Hematopoietic multipotent progenitor cell treated with erythropoietin and hydrocortisone succinate and interleukin-3 and kit ligand, for 4 days (in vitro differentiated cells): ENCODE data around the gene OR52L1.
"Not testable (repeated sequence)": the region's sequence is repeated elsewhere in the genome, so short reads cannot be mapped to it uniquely, and the experiment has no call there.

Source experiments
- DNase-seq: peaks from one replicate; pipeline ENCODE4 v3.0.0-alpha.2; 2015

Gene OR52L1

DNA sequence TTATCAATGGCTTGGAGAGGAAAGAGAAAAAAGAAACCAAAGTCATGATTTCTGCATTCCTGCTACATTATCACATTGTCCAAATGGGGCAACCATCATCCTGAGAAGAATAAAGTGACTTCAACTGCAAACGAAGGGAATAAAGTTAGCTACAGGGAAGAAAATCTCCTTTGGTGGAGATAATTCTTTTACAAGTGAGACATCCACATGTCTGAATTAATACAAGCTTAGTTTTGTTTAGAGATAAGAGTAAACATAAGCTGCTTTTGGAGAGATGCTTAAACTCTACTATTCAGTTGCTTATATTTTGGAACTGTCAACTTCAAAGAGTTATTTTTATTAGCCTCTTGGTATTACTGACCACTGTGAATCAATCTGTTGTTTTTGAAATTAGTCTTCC, at the start of gene OR52L1:
OR52L1 (minus strand) TSS at position 101 of the 400 bp plus-strand sequence; CDS start at position 46, 55 bp downstream.
- DNase-seq = no peak

DNA sequence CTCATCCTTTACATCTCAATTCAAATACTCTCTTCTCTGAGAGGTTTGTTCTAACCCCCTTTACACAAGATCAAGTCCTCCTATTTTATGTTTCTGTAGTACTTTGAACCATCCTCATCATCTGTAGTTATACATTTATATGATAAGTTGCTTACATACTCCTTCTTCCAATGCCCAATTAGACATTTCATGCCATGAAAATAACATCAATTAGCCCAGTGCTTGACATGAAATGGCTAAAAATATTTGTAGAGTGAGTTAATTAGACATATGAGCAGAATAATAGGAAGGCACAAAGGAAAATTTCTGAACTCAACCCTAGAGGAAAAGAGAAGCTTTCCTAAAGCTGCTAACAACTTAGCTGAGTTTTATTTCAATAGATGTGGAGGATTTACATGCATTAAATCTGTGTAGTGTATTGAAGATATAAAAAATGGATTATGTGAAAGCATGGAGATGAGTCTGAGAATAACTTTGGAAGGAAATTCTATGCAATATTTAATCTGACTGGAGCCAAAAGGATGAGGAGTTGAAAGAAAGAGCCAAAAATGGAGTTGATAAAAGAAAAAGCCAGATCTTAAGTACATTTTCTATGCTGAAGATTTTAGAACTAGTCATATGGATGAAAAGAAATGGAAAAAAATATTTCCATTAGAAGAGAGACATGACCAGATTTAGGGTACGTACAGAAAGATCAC, 44.1 kb upstream of the OR52L1 start, which contains the start of gene OR56A1:
OR56A1 (minus strand) TSS at position 51 of the 698 bp plus-strand sequence. CDS start 3,066 bp downstream, outside the sequence.
- DNase-seq = no peak

DNA sequence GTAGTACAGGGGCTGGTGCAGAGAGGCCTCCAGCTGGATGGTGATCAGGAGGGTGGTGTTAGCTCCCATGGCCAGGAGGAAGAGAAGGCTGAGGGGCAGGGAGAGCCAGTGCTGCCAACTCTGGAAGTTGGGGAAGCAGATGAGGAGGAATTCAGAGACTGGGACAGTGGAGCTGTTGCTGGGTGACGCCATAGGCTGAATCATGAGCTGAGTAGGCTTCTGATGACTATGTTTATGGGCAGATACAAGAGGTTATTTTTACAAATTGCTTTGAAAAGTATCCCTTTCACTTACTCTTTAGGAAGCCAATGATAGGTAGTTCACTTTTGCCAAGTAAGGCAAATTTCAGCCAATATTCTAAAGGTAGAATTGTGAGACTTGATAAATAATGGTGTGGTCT, 40.7 kb upstream of the OR52L1 start:
- no peak for DNase-seq

DNA sequence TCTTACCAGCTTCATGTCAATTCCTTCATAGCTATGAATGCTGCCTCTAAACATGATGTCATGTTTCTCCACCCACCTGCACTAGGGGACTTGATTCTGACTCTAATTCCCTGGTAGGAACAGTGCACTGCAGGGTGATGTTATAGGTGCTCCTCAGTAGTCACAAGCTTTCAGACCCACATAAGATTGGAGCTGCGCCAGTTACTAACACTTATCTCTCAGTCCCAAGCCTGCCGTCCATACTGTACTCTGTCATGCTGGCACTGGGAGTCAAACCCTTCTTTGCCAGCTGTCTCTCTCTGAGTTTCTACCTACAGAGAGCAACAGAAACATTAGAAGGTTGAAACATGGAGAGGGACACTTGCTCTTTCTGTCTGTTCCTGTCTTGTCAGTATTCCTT, 38.3 kb upstream of the OR52L1 start:
- DNase-seq = peak; percentile 58

DNA sequence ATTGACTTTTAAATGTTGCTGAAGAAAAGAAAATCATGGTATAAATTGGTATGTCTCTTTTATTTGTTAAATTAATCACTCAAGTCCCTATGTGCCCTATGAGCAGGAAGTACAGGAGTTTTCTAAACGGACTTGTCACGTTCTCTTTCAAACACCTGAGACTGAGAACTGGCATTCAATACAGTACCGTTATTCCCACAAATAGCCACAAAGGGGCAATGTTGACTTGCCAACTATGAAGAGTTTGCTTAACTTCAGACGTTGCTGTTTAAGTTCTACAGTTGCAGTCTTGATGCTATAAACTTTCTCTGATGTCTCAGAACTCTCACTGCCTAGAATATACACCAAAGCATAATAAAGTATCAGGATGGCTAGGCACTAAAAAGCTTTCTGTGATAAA, 36.2 kb upstream of the OR52L1 start:
- DNase-seq = peak; percentile 72

DNA sequence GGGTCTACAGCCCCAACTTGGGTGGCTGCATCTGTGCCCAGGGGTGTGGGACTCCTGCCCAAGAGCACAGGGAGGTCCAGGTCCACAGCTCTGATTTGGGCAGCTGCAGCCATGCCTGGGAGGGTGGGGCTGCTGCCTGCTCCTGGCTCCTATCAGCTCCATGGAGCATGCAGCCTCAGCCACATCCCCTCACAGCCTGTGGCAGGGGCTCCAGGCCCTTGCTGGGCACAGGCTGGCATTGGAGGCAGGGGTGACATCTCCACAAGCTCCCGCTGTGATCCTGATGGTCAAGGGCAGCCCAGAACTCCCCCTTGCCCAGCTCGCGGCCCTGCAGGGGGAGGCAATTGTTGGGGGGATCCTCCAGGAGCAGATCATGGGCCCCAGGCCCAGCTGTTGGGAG, 26.3 kb upstream of the OR52L1 start:
- no peak for DNase-seq

DNA sequence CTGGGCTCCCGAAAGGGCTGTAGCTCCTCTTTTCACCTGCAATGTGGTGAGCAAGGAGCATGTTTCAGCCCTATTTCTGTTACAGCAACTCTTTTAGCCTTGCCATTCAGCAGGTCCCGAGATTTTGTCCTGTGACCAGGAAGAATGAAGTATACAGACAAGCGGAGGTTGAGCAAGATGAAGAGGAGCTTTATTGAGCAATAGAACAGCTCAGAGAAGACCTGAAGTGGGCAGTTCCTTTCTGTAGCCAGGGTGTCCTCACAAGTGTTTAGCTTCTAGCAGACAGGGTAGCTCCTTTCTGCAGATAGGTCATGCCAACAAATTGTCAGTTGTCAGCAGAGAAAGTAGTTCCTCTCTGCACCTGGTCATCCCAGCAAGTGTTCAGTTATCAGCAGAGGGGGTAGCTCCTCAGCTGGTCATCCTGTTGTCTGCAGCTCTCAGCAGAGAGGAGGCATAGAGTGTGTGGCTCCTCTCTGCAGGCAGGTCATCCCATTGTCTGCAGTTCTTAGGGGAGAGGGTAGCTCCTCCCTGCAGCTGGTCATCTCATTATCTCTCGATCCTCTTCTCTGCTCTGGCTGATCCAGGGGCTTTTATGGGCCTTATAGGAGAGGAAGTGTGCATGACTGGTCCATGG, 25.4 kb upstream of the OR52L1 start:
- DNase-seq = peak; percentile 13

DNA sequence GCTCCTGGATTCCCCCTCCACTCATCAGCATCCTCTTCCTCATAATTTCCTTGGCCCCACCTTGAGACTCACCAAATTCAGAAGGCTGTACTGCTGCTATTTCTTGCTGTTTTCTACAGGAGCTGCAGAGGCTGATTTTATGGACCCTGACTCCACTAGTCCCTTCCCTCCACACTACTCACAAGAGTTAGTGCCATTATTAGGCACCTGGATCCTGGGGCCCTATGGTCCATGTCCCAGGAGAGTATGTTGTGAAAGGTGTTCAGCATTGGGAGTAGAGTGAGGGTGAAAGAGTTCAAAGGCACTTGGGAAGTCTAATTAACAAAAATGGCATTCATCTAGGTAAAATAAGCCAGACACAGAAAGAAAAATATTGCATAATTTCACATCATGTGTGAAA, 20.1 kb upstream of the OR52L1 start, which contains the start of gene OR56A4:
OR56A4 (minus strand) TSS at position 101 of the 400 bp plus-strand sequence. CDS start 3,954 bp downstream, outside the sequence.
- DNase-seq = no peak

DNA sequence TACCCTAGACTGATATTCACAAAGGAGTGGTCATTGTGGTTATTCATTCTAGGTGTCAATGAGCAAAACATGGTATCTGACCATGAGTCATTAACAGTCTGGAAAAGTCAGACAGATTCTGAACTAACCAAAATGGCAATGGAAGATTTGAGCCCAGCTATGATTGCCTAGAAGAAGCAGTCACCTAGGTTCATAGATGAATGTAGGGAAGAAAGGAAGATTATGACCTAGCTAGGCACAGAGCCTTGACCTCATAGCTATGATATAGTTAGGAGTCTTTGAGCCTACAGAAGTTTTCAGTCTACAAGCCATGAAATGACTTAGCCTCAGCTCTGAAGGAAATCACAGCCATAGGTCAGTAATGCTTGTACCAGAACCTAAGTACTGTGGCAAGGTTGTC, 19.6 kb upstream of the OR52L1 start:
- no peak for DNase-seq

DNA sequence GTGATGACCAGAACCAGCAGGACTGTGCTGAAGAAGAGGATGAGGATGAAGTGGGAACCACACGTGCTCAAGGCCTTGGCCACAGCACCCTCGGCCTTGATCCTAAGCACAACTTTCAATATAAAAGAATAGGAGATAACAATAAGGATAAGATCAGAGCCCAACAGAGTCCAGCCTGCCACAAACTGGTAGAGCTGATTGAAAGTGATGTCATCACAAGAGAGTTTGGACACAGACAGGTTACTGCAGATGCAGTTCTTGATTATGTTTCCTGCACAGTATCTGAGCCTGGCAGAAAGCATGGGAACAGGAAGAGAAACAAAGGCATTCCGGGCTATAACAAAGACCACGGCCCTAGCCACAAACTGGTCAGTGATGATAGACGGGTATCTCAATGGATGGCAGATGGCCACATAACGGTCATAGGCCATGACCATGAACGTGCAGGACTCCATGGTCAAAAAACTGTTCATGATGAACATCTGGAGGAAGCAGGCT, 15.5 kb upstream of the OR52L1 start:
- no peak for DNase-seq

DNA sequence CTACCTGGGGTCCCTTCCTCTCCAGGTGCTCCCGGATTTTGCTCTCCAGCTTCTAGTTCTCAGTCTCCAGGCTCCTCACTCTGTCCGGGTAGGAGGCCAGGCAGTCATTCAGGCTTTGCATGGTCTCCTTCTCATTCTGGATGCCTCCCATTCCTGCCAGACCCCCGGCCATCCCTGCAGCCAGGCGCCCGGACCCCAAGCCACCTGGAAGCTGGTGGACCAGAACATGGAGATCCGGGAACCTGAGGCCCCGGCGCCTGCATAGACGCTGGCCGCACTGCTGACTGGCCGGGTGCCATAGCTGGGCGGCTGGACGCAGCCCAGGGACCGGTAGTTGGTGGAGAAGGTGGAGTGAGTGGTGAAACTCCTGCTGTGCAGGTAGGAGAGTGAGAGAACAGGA, 8.0 kb upstream of the OR52L1 start:
- no peak for DNase-seq

DNA sequence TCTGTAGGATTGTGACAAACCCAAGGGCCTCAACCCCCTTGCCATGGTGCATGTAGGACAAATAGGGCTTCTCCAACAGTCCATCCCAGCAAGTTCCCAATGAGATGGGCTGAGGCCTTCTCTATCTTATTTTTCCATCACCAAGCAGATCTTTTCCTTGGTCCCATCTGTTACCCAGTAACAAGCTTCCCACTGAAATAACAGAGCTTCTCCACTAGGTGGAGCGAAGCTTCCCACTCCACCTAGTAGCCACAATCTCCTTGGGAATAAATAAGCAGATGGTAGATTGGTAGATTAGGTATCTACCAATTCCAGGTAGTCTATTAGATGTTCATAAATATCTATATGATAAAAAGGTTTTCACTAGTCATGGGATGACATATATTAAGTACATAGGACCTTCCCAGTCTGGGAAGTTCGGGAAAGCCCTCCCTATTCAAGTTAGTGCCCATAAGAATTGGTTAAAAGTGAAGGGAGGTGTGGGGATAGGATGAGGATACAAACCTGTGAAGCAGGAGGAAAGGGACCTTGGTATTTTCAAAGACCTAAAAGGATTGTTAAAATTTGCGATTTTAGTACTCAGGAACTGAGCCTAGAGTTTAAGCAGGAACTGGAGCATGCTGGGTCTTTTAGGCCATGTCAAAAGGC, 5.9 kb upstream of the OR52L1 start:
- peak; percentile 32 for DNase-seq

DNA sequence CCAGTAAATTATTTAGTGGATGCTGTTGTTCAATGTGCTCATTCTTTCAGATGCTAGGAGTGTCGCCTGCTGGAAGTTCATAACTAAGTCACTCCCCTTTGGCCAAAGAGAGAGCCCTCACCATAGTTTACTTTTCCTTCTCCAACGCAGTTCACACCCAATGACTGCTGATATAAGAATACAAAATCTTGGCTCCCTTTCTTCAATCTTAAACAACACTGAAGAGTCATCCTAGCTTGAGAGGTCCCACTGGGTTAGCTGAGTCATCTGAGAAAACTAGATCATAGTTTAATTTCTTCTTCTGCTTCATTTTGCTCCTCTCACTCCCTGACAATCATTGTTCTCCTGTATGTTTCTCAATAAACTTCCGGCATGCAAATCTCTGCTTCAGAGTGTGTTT, 5.4 kb upstream of the OR52L1 start:
- DNase-seq = no peak

DNA sequence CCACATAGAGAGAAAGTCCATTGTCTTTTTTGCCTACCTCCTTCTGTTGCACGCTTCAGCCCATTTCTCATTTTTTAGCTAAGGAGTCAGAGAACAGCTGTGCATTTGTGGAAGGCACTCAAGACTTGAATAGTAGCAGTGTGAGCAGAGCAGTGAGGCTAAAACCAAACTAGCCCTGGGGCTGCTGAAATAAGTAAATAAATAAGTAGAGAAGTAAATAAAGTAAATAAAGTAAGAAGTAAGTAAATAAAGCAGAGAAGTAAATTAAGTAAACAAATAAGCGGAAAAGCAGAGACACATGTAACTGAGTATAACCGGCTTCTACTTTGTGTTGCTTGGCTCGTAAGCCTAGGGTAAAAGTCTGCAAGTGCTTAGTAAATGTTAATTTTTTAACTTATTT, 2.4 kb upstream of the OR52L1 start:
- no peak for DNase-seq

DNA sequence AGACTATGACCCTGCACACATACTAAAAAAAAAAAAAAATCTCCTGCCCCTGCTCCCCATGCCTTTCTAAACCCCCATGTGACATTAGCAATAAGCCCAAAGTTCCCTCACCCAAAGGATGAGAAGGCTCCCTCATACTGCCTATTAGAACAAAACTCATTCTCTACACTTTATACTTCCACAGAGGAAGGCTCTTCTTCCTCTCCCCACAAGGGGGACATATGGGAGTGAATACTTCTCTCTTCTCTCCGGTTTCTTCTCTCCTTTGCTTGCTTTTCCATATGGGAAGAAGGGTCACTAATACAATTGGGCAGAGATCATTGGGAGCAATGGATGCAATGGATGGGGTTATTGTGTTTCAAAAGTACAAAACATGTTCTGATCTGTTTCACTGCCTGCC, 3.3 kb downstream of the OR52L1 start:
- no peak for DNase-seq

DNA sequence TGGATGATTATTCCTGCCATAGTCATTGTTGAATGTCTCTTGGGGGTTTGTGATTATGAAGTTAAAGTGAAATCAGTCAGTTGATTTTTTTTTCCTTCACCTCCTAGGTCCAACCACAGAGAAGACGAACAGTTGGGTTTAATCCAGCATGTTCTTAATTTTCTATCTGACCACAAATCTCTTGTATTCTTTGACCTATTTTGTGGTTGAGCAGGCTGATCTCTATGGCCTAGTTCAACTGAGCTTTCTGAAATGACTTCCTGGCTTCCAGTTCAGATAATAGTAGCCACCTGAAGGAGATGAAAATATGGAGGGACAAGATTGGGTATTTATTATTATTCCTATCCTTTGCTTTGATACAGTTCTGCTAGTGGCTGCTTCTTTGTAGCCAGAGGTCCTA, 13.3 kb downstream of the OR52L1 start:
- peak; percentile 3 for DNase-seq

DNA sequence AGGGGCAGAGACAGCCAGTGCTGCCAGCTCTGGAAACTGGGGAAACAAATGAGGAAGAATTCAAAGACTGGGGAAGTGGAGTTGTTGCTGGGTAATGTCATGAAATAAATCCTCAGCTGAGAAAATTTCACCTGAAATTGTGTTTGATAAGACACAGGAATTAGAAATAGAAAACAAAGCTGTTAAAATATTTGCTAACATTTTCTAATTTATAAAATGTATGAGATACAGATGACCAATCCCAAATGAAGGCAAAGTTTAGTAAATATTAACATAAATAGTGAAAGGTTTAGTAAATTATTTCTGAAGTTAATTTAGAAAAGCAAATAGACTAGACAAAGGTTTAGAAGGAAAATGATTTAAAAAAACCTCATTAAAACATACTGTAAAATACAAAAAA, 18.4 kb downstream of the OR52L1 start, which contains the start of gene OR56A5:
OR56A5 (minus strand) TSS at position 101 of the 400 bp plus-strand sequence; CDS start at position 101, 0 bp downstream.
- DNase-seq = no peak

DNA sequence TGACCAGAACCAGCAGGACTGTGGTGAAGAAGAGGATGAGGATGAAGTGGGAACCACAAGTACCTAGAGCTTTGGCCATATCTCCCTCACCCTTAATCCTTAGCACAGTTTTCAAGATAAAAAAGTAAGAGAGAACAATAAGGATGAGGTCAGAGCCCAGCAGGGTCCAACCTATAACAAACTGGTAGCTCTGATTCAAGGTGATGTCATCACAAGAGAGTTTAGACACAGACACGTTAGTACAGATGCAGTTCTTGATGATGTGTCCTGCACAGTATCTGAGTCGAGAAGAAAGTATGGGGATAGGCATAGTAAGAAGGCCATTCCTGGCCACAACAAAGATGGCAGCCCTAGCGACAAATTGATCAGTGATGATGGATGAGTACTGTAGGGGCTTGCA, 19.1 kb downstream of the OR52L1 start:
- no peak for DNase-seq

DNA sequence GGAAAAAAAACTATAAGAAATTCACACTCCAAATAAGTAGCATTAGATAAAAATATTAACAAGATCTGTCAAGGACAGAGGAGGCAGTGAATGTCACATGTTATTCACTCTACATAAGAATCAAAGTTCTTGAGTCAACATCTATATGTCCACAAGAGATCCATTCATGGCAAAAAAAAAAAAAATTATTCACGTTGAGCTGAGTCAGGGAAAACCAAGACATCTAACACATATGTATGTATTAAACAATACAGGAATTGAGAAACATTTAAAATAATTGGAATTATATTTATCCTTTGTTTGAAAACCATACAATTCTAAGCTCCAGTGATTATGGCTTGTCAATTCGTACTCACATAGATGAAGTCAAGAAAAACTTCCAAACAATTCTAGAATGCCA, 19.8 kb downstream of the OR52L1 start:
- DNase-seq = no peak

DNA sequence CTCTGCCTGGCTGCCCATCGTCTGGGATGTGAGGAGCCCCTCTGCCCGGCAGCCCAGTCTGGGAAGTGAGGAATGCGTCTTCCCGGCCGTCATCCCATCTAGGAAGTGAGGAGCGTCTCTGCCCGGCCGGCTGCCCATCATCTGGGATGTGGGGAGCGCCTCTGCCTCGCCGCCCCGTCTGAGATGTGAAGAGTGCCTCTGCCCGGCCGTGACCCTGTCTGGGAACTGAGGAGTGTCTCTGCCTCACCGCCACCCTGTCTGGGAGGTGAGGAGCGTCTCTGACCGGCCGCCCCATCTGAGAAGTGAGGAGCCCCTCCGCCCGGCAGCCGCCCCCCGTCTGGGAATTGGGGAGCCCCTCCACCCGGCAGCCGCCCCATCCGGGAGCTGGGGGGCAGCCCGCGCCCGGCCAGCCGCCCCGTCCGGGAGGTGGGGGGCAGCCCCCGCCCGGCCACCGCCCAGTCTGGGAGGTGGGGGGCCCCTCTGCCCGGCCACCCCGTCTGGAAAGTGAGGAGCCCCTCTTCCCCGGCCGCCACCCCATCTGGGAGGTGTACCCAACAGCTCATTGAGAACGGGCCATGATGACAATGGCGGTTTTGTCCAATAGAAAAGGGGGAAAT, 26.0 kb downstream of the OR52L1 start:
- not testable (repeated sequence) for DNase-seq

DNA sequence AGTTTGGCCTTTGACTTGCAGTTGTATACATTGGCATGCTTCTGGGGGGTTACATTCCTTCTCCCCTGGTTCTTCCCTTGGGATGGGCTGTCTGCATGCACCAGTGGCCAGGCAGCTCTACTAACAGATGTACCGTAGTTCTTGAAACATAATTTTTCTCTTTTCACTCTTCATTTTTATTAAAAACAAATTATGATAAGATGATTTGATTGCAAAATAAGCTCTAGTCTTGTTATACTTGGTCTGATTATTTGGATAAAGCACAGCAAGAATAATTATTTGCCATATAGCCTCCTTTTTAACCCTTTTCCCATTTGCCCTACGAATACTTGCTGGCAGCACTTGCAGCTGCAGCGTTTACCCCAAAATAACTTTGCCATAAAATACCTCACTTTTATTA, 31.2 kb downstream of the OR52L1 start:
- DNase-seq = no peak

DNA sequence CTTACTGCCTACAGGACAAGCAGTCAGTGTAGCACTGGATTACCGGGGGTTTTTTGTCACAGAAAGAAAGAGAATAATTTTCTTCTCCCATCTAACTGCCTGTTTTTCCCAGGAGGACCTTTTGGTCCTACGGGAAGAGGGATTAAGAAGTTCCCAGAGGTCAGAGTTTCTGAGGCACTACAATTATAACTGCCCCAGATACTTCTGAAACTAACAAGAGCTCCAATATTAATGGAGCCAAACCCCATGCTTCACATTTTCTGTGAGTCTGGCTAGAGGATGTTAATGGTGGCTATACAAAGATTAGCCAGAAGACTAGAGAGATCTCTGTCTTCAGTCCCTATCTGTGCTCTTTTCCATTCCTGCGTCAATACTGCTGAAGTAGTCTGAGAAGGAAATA, 44.8 kb downstream of the OR52L1 start, which contains the start of gene OR56A3:
OR56A3 (plus strand) TSS at position 301 of the 400 bp plus-strand sequence. CDS start 5,096 bp downstream, outside the sequence.
- no peak for DNase-seq

DNA sequence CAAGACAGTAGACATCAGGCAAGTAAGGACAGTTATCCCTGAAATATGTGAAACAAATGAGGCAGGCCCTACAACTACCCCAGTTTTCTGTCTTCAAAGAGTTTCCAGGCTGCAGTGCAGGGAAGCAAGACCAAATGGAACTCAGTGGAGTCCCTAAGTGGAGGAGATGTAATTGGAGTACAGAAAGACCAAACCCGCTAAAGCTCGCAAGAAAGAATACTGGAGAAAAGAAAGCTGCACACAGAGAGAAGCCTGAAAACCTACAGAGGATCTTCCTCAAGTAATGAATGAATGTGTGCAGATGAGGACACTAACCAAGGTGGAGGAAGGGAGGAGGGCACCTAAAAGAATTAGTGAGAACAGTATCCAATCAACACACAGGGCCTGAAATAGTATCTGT, 46.0 kb downstream of the OR52L1 start:
- DNase-seq = no peak
